ENCODE measurements around the gene TBC1D20. TPM values are rescaled to one million over a fixed set of nuclear protein-coding genes. Genes with fewer than 3 reads are reported as not detected.
"Not testable (repeated sequence)": the region's sequence is repeated elsewhere in the genome, so short reads cannot be mapped to it uniquely, and the experiment has no call there.

The TBC1D20 gene
- total RNA-seq, 1 donor from 2014 or later: 31.8 TPM

- H3K27ac Mint-ChIP-seq: no peak overlapping the region
- no peak for TF ChIP-seq CTCF (conservative IDR thresholded peaks at IDR 0.05)
- H3K36me3 Mint-ChIP-seq: no peaks in the 10 kb centered on the region
- peaks cover 6% of the 10 kb centered on the region for H3K4me1 Mint-ChIP-seq (ENCODE audit: unreplicated experiment)
- DNase-seq (ENCODE audit: extremely low spot score, unreplicated experiment): no peak
- H3K27me3 Mint-ChIP-seq: no peaks in the 10 kb centered on the region
- H3K9me3 Mint-ChIP-seq: no peaks in the 10 kb centered on the region
- no peak overlapping the region for H3K4me3 Mint-ChIP-seq
Measured at GRCh38 chr20:397432-398237, 64.7 kb downstream of the TBC1D20 start.

DNA sequence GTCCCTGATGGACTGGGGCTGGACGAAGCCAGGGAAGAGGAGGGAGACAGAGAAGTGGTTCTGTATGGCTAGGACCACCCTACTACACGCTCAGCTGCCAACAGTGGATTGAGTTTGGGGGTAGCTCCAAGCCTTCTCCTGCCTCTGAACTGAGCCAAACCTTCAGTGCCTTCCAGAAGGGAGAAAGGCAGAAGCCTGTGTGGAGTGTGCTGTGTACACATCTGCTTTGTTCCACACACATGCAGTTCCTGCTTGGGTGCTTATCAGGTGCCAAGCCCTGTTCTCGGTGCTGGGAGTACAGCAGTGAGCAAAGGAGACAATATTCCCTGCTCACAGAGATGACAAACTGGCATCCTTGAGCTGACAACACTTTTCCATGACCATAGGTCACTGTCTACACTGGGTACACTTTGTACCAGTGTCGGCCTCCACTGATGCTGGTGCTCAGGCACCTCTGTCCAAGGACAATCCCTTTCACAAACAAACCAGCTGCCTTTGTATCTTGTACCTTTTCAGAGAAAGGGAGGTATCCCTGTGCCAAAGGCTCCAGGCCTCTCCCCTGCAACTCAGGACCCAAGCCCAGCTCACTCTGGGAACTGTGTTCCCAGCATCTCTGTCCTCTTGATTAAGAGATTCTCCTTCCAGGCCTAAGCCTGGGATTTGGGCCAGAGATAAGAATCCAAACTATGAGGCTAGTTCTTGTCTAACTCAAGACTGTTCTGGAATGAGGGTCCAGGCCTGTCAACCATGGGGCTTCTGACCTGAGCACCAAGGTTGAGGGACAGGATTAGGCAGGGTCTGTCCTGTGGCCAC lies 65.5 kb downstream of the TBC1D20 start:
- Mint-ChIP-seq H3K9me3 (no peaks in the 10 kb centered on the region), H3K4me3 (no peak overlapping the region), H3K4me1 (ENCODE audit: unreplicated experiment) (peaks cover 6% of the 10 kb centered on the region), H3K27ac (no peak overlapping the region), H3K36me3 (no peaks in the 10 kb centered on the region), H3K27me3 (no peaks in the 10 kb centered on the region)
- DNase-seq (ENCODE audit: extremely low spot score, unreplicated experiment): no peak
- TF ChIP-seq CTCF (conservative IDR thresholded peaks at IDR 0.05): no peak

DNA sequence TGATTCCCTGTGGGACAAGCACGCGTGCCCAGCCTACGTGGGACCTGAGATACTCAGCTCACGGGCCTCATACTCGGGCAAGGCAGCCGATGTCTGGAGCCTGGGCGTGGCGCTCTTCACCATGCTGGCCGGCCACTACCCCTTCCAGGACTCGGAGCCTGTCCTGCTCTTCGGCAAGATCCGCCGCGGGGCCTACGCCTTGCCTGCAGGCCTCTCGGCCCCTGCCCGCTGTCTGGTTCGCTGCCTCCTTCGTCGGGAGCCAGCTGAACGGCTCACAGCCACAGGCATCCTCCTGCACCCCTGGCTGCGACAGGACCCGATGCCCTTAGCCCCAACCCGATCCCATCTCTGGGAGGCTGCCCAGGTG lies 66.1 kb downstream of the TBC1D20 start:
- Mint-ChIP-seq H3K27ac (no peak overlapping the region), H3K9me3 (no peaks in the 10 kb centered on the region), H3K36me3 (no peaks in the 10 kb centered on the region), H3K27me3 (no peaks in the 10 kb centered on the region), H3K4me1 (ENCODE audit: unreplicated experiment) (peaks cover 6% of the 10 kb centered on the region), H3K4me3 (no peak overlapping the region)
- no peak for TF ChIP-seq CTCF (conservative IDR thresholded peaks at IDR 0.05)
- DNase-seq (ENCODE audit: extremely low spot score, unreplicated experiment): no peak

DNA sequence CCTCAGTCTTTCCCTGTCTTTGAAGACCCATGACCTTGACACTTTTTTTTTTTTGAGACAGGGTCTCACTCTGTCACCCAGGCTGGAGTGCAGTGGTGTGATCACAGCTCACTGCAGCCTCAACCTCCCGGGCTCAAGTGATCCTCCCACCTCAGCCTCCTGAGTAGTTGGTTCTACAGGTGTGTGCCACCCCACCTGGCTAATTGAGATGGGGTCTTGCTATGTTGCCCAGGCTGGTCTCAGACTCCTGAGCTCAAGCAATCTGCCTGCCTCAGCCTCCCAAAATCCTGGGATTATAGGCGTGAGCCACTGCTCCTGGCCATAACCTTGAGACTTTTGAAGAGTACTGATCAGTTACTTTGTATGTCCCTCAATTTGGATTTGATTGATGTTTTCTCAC lies 69.0 kb downstream of the TBC1D20 start:
- H3K36me3 Mint-ChIP-seq; H3K4me1 Mint-ChIP-seq (ENCODE audit: unreplicated experiment); H3K4me3 Mint-ChIP-seq; H3K27ac Mint-ChIP-seq; H3K27me3 Mint-ChIP-seq; DNase-seq (ENCODE audit: extremely low spot score, unreplicated experiment); H3K9me3 Mint-ChIP-seq: not testable (repeated sequence)

GRCh38 chr20:391041-391711 lies 71.2 kb downstream of the TBC1D20 start:
- no peak for TF ChIP-seq CTCF (conservative IDR thresholded peaks at IDR 0.05)
- Mint-ChIP-seq H3K4me1 (ENCODE audit: unreplicated experiment) (no peaks in the 10 kb centered on the region), H3K9me3 (no peaks in the 10 kb centered on the region), H3K27ac (no peak overlapping the region), H3K36me3 (peaks cover 5% of the 10 kb centered on the region), H3K27me3 (no peaks in the 10 kb centered on the region), H3K4me3 (no peak overlapping the region)
- no peak for DNase-seq (ENCODE audit: extremely low spot score, unreplicated experiment)

GRCh38 chr20:389220-389619 lies 73.1 kb downstream of the TBC1D20 start:
- H3K27ac Mint-ChIP-seq: no peak overlapping the region
- no peak for TF ChIP-seq CTCF (conservative IDR thresholded peaks at IDR 0.05)
- H3K27me3 Mint-ChIP-seq: no peaks in the 10 kb centered on the region
- H3K9me3 Mint-ChIP-seq: no peaks in the 10 kb centered on the region
- peaks cover 5% of the 10 kb centered on the region for H3K36me3 Mint-ChIP-seq
- H3K4me1 Mint-ChIP-seq (ENCODE audit: unreplicated experiment): no peaks in the 10 kb centered on the region
- no peak for DNase-seq (ENCODE audit: extremely low spot score, unreplicated experiment)
- H3K4me3 Mint-ChIP-seq: no peak overlapping the region
